ENCODE data around the gene NELL2.

The NELL2 gene

GRCh38 chr12:44627387-44628166 is 248.5 kb downstream of the NELL2 start:
- no peak for TF ChIP-seq CTCF (IDR thresholded peaks at IDR 0.05; ENCODE audit: extremely low read depth, insufficient read depth, missing control alignments)
- in situ Hi-C loops (cut with MboI; ENCODE audit: low pct_unique_long_range_greater_than_20kb, low sequenced_read_pairs, unreplicated experiment) = no loop called here
- no peak for DNase-seq (ENCODE audit: low spot score)

GRCh38 chr12:44626883-44627282 is 249.2 kb downstream of the NELL2 start:
- in situ Hi-C loops (cut with MboI; ENCODE audit: low pct_unique_long_range_greater_than_20kb, low sequenced_read_pairs, unreplicated experiment) = no loop called here
- no peak for DNase-seq (ENCODE audit: low spot score)
- TF ChIP-seq CTCF (IDR thresholded peaks at IDR 0.05; ENCODE audit: extremely low read depth, insufficient read depth, missing control alignments) = no peak

GRCh38 chr12:44618946-44619345 is 257.2 kb downstream of the NELL2 start:
- no peak for DNase-seq (ENCODE audit: low spot score)
- in situ Hi-C loops (cut with MboI; ENCODE audit: low pct_unique_long_range_greater_than_20kb, low sequenced_read_pairs, unreplicated experiment) = no loop called here
- no peak for TF ChIP-seq CTCF (IDR thresholded peaks at IDR 0.05; ENCODE audit: extremely low read depth, insufficient read depth, missing control alignments)

- TF ChIP-seq CTCF (IDR thresholded peaks at IDR 0.05; ENCODE audit: extremely low read depth, insufficient read depth, missing control alignments) = no peak
- DNase-seq (ENCODE audit: low spot score) = no peak
- in situ Hi-C loops (cut with MboI; ENCODE audit: low pct_unique_long_range_greater_than_20kb, low sequenced_read_pairs, unreplicated experiment) = no loop called here
Measured at GRCh38 chr12:44616402-44616801, 259.7 kb downstream of the NELL2 start.

- no peak for TF ChIP-seq CTCF (IDR thresholded peaks at IDR 0.05; ENCODE audit: extremely low read depth, insufficient read depth, missing control alignments)
- in situ Hi-C loops (cut with MboI; ENCODE audit: low pct_unique_long_range_greater_than_20kb, low sequenced_read_pairs, unreplicated experiment) = no loop called here
- no peak for DNase-seq (ENCODE audit: low spot score)
Measured at GRCh38 chr12:44611538-44611937, 264.6 kb downstream of the NELL2 start.

- no peak for TF ChIP-seq CTCF (IDR thresholded peaks at IDR 0.05; ENCODE audit: extremely low read depth, insufficient read depth, missing control alignments)
- in situ Hi-C loops (cut with MboI; ENCODE audit: low pct_unique_long_range_greater_than_20kb, low sequenced_read_pairs, unreplicated experiment) = no loop called here
Measured at GRCh38 chr12:44603701-44604100, 272.4 kb downstream of the NELL2 start.

More at GRCh38 chr12:44603701-44604100, 272.4 kb downstream of the NELL2 start:
- DNase-seq (ENCODE audit: low spot score) = no peak

Data from GM13977 (cell line).